IPS-18c (cell line): Measurements from ENCODE around the gene DLG2.
"Not testable (repeated sequence)": the region's sequence is repeated elsewhere in the genome, so short reads cannot be mapped to it uniquely, and the experiment has no call there.

Source experiments
- H3K4me3 ChIP-seq: 2 replicates; pipeline ENCODE4 v1.7.0; 2013; ENCODE audit warnings: low read depth, mild to moderate bottlenecking, low read length, moderate library complexity; ENCODE audit not compliant: insufficient read depth
- H3K9me3 ChIP-seq: one replicate; pipeline ENCODE4 v1.6.1; 2013; ENCODE audit warnings: mild to moderate bottlenecking, low read length, moderate library complexity; ENCODE audit not compliant: control insufficient read depth, insufficient read depth

DLG2 gene

DNA sequence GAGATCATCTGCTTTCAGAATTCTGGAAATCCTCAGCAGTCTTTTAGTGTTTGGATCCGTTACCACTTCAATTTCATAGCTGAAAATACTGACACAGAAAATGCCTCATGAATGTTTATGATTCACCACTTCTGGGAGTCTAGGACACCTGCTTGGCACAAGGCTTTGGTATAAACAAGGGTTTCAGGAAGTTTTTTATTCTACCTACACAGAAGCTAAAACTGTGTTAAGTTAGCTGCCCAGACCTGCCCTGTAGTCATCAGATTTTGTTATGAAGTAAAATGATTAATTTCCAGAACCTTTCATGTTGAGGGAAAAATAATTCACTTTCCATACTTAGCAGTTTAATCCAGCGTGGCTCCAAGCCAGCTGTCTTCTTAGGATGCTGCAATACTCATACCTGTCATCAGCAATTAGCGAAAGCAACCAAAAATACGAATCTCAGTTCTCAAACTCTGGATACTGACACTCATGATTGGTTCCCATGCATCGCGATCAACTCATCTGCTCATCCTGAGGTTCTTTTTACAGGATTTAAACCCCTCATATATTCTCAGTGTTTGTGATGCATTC lies 1882.4 kb downstream of the DLG2 start:
- Histone ChIP-seq H3K9me3 (no peaks in the 10 kb centered on the region), H3K4me3 (no peak overlapping the region)

DNA sequence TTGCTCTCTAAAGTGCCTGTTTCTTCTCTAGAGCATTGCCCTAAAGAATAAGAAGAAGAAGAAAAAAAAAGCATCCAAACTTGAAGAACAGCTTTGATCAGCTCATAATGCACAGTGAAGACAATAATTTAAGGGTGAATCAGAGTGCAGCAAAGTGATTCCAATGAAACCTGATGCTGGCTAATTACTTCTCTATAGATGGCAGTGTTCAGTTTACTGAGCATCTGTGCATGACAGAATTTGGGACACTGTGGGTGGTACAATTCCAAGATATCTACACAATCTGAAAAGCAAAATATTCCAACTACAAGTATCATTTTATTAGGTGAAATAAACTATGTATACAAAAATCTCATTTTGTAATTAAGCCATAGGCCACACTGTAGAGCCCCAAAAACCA lies 1890.5 kb downstream of the DLG2 start:
- no peak overlapping the region for H3K4me3 ChIP-seq
- H3K9me3 ChIP-seq = no peaks in the 10 kb centered on the region

DNA sequence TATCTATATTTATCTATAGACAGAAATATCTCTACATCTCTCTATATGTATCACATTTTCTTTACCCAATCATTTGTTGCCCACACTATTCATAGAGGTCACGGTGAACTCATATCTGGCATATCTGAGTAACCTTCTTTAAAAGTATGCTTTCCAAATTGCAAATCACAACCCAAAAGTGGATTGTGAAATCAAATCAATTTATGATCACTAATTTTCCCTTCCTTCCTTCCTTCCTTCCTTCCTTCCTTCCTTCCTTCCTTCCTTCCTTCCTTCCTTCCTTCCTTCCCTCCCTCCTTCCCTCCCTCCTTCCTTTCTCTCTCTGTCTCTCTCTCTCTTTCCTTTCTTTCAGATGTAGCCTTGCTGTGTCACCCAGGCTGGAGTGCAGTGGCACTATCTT lies 1893.0 kb downstream of the DLG2 start:
- Histone ChIP-seq H3K9me3 (no peaks in the 10 kb centered on the region), H3K4me3 (no peak overlapping the region)

DNA sequence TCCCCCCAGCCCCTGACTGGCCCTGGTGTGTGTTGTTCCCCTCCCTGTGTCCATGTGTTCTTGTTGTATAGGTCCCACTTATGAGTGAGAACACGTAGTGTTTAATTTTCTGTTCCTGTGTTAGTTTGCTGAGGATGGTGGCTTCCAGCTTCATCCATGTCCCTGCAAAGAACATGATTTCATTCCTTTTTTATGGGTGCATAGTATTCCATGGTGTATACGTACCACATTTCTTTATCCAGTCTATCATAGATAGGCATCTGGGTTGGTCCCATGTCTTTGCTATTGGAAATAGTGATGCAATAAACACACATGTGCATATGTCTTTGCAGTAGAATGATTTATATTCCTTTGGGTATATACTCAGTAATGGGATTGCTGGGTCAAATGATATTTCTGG lies 1895.9 kb downstream of the DLG2 start:
- H3K4me3 ChIP-seq, H3K9me3 ChIP-seq: not testable (repeated sequence)

DNA sequence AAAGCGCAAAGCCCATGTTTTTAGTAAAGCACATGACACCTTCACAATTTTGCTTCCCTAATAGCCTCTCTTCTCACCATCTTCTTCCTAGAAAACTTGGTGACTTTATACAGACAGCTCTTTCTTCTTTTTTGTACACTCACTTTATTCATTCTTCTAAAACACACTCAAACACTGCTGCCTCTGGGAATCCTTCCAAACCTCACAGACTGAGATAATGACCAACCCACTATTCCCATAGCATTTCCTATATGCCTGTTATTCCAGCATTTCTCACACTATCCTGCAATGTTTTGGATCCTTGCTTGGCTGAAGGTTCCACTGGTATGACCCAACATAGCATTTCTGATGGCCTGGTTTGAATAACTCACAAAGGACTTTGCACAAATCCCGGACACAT lies 1898.9 kb downstream of the DLG2 start:
- Histone ChIP-seq H3K9me3 (no peaks in the 10 kb centered on the region), H3K4me3 (no peak overlapping the region)

DNA sequence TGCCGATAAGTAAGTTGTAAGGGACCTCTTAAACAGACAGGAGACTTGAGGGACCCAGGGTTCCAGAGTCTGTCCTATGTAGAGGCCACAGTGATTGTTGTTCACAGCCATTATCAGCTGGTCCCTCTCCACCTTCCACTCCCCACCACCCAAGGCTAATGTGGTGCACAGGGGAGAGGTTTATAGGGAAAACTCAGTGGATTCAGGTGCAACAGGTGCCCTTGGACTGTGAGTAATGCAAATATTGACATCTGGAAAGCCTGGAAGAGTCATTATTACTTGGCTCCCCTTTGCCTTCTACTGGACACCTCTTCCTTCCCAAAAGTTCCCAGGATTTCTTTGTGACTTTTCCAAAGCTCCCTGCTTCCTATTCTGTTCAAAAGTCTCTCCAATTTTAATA lies 1899.9 kb downstream of the DLG2 start:
- Histone ChIP-seq H3K4me3 (no peak overlapping the region), H3K9me3 (no peaks in the 10 kb centered on the region)

DNA sequence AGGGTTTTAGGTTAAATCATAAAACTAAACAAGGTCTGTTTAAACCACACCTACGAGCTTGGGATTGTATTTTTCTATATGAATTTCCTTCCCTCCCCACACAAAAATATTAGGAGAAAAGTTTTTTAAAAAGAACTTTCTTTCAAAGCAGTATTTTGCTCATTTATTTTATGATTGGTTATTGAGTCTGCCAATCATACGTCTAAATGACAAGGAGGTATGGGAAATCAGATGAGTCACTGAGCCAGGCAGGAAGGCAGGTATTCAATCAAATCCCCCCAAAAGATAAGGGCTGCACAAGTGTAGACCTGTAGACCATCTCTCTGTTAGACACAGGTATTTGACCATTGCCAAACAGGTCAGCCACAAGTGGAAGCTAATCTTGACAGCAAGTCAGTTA lies 1900.8 kb downstream of the DLG2 start:
- H3K9me3 ChIP-seq = no peaks in the 10 kb centered on the region
- no peak overlapping the region for H3K4me3 ChIP-seq

DNA sequence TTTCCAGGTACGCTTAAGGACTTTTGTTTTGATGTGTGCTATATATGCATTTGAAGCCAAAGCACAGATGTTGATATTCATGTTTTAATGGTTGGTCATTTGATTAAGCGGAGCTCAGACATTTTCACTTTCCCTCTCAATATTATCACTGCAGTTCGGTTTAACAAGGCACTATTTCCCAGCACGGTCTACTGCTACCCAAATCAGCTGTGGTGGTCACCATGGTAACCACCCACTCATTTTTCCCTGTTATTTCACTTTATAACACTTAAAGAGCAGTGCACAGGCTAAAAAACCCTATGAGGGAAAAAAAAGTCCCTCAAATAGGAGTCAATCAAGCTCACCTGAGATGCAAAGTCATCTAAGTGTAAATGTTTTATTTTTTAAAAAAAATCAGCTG lies 1901.4 kb downstream of the DLG2 start:
- Histone ChIP-seq H3K4me3 (no peak overlapping the region), H3K9me3 (no peaks in the 10 kb centered on the region)

DNA sequence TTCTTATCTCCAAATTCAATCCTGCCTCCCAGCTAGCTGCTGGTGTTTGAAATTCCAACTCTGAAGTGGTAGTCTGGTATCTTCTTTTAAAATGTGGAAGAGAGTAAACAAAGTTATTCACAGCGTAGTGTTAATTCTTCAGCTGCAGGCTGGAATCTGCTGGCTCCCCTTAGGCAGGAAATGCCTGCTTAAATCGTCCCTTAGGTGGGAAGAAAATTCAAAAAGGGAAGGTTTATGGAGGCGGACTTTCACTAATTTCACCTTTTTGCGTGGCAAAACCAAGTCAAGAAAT lies 1901.9 kb downstream of the DLG2 start:
- Histone ChIP-seq H3K9me3 (no peaks in the 10 kb centered on the region), H3K4me3 (peak overlapping the region; percentile 25; the same call in 1 of the 2 replicates)

DNA sequence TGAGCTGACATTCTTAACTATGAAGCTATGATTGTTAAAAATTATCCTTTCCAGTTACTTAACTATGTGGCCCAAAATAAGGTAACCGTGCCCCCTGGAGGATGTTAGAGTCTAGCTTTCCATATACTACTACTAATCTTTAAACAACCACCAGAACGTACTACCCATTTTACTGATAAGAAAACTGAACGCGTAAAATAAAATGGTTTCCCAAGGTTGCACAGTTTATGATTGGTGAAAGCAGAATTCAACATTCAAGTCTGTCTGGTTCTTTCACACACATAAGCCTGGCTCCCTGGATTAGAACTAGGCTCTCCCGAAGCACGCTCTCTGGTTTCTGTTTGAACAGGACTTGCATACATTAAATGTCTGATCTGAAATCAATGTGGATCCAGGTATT lies 1903.1 kb downstream of the DLG2 start:
- Histone ChIP-seq H3K4me3 (no peak overlapping the region), H3K9me3 (no peaks in the 10 kb centered on the region)

DNA sequence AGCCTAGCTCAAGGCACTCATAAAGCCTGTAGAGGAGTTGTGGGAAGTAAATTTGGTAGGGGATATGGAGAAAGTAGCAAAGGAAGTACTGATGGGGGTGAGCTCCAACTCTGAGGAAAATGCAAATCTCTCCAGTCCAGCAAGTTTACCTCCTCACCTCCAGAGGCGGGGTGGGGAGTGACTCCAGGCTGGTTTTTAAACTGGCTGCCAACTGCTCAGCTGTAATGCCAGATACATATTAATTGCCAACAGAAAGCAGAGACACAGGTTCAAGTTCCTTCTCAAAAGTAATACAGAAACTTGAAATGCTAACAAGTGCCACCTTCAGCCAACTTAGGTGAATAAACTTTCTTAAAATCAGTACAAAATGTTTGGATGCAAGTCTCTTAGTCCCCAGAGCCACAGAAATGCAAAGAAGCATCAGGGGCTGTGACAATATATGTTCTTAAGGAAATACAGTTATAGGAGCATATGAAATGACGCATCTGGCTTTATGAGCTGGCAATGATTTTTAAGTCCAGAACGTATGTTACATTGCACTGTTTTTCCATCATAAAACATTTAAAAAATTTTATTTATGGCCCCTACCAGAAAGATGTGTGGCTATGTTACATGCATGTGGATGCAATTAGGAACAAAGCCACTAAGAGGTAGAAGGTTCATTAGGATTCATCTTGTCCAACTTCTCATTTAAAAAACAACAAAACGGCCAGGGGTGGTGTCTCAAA lies 1904.6 kb downstream of the DLG2 start:
- Histone ChIP-seq H3K9me3 (no peaks in the 10 kb centered on the region), H3K4me3 (no peak overlapping the region)

DNA sequence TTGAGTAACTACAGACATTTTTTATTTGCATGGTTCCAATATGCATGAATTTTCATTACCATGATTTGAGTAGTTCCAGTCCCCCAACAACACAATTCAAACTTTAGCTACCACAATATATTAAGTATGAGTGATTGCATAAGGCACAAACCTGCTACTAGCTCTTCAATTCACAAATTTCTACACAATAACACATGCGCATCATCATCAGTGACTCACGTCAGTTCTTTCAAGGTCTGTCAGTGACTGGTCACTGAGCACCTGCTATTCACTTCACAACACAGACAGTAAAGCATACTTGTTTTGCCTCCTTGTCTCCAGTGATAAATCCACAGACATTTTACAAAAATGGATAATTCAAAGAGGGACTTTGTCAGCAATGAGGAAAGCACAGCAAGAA lies 1905.9 kb downstream of the DLG2 start:
- Histone ChIP-seq H3K9me3 (no peaks in the 10 kb centered on the region), H3K4me3 (no peak overlapping the region)

DNA sequence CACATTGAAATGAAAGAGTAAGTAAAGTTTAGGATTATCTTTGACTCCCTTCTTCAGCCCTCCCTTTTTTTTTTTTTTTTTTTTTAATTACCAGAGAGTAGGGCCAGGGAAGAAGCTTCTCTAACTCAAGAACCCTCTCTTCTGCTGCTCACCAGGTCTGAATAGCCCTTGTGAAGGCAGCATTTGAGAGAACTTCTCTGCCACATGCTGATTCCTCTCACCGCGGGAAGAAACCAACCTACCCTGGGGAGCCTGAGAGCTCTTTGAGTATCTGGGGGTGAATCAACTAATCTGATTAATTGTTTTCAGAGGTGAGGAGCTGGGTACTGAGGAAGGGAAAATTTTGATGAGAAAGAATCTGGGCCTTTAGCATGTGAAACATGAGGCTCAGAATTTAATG lies 1906.5 kb downstream of the DLG2 start:
- H3K9me3 ChIP-seq = no peaks in the 10 kb centered on the region
- H3K4me3 ChIP-seq = no peak overlapping the region

DNA sequence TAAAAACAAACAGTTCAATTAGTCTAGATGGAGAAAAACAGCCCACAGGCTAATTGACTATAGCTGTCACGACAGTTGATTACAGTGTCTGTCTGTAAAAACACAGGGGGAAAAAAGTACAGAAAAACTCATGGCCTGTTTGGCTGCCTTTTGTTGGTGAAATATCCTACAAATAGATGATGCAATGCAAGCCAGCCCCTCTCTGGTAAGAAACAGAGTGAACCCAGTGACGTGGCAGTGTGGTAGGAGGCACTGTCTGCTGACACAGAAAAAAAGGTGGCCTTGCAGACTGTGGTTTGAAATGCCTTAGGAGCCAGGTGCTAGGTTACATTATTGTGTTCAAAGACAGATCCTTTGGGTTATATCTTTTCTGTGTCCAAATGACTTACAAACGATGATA lies 1909.6 kb downstream of the DLG2 start:
- H3K9me3 ChIP-seq = no peaks in the 10 kb centered on the region
- H3K4me3 ChIP-seq = no peak overlapping the region

DNA sequence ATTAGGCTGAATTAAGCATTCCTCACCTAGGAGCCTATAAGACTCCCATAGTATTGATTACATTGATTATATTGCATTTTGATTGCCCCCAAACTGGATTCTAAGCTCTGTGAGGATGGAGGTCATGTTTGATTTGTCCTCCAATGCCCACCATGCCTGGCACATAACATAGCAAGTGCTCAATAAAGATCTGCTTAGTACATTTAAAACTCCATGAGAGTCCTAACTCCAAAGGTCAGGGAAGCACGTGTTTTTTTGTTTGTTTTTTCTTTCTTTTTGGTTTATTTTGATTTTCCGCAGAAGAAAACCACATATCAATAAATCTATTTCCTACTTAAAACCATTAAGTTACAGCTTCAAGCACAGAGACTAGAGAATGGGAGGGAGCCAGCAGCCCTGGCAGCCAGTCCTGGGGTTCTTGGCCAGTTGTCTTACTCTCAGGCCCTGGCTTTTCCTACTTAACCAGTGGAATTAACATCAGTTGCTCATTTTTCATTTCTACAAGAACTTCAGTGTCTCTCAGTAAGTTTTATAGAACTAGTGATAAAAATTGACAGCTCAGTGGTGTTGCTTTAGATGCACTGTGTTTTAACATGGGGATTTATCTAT lies 1911.1 kb downstream of the DLG2 start:
- Histone ChIP-seq H3K4me3 (no peak overlapping the region), H3K9me3 (no peaks in the 10 kb centered on the region)

DNA sequence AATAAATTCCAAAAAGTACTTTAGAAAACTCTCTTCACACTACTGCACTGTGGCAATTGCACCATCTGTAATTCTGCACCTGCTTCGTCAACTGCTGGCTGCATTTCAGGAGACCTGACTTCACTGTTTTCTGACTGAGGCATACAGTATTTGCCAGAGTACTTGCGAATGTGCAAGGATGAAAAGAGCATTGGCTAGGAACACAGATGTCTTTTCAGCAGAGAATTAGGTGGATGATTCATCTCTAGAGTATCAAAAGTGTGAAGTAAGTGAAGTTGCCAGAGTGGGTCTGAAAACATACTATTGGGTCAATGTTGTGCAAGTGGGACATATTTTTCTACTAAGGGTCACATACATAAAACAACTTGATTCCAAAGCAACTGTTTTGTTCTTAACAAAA lies 1913.4 kb downstream of the DLG2 start:
- Histone ChIP-seq H3K4me3 (no peak overlapping the region), H3K9me3 (no peaks in the 10 kb centered on the region)

DNA sequence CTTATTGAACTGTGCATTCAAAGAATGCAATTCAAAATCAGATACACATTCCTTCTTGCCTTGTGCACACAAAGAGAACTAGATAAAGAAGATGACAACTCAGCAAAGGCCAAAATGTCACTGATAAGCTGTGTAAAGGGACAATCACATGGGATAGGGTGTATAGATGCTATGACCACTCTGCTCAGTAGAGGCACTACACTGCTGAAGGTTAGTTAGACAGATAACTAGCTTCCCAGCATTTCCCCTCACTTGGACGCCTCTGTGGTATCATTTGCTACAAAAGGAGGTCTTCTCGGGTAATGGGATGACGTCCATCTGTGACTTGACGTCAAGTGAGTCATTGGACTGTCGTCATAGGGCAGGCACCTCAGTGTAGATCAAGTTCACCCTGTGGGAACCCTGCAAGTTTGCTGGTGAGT lies 1916.0 kb downstream of the DLG2 start:
- Histone ChIP-seq H3K4me3 (no peak overlapping the region), H3K9me3 (no peaks in the 10 kb centered on the region)

DNA sequence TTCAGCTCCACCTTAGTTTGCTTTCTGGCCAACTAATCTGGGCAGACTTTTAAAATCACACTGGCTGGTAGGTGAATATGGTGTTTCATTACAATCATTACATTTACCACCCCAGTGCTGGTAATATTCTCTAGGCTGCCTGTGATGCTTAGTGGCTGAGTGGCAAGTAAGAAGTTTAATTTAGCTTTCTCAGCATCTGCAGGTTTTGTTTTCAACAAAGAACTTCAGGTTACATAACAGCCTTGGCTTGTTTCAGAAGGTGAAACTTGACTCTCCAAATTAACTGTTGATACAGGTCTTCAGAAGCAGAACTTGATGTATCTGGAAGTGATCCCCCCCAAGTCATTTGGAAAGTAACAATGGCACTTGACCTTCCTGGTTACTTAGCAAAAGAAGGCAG lies 1917.7 kb downstream of the DLG2 start:
- Histone ChIP-seq H3K4me3 (no peak overlapping the region), H3K9me3 (no peaks in the 10 kb centered on the region)

DNA sequence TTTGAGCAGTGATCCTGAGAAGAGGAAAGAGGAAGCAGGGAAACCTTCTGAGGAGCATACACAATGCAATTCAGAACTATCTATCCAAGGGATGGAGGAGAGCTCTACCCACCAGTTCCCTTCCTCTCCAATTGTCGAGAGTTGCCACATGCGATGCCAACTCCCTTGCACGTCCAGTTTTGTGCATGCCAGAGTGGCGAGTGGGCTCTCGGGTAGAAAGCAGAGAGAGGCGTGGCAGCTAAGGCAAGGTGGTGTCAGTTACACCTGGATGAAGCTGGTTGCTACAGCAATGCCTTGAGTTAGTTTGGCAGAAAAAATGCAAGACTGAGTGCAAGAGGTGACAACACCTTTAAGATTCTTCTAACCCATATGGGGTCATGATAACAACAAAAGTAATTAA lies 1920.6 kb downstream of the DLG2 start:
- Histone ChIP-seq H3K9me3 (no peaks in the 10 kb centered on the region), H3K4me3 (no peak overlapping the region)
